ENCODE measurements around the gene FRMD4B.

The FRMD4B gene

GRCh38 chr3:69200384-69201068 lies 185.4 kb downstream of the FRMD4B start:
- peak; percentile 47 for DNase-seq (ENCODE audit: low read depth)

GRCh38 chr3:69199942-69200341 lies 185.9 kb downstream of the FRMD4B start:
- no peak for DNase-seq (ENCODE audit: low read depth)

GRCh38 chr3:69197922-69198530 lies 187.9 kb downstream of the FRMD4B start:
- peak; percentile 52 for DNase-seq (ENCODE audit: low read depth)

- no peak for DNase-seq (ENCODE audit: low read depth)
Observed at GRCh38 chr3:69197455-69197854, 188.4 kb downstream of the FRMD4B start.

GRCh38 chr3:69196876-69197275 lies 189.0 kb downstream of the FRMD4B start:
- DNase-seq (ENCODE audit: low read depth), result no peak

- DNase-seq (ENCODE audit: low read depth), result no peak
Observed at GRCh38 chr3:69194431-69195165, 191.3 kb downstream of the FRMD4B start.

GRCh38 chr3:69193749-69194148 lies 192.1 kb downstream of the FRMD4B start:
- DNase-seq (ENCODE audit: low read depth), result no peak

GRCh38 chr3:69191516-69191915 lies 194.4 kb downstream of the FRMD4B start:
- DNase-seq (ENCODE audit: low read depth), result no peak

- DNase-seq (ENCODE audit: low read depth), result no peak
Observed at GRCh38 chr3:69189487-69189886, 196.4 kb downstream of the FRMD4B start.

GRCh38 chr3:69186575-69187093 lies 199.3 kb downstream of the FRMD4B start:
- no peak for DNase-seq (ENCODE audit: low read depth)

- DNase-seq (ENCODE audit: low read depth), result no peak
Observed at GRCh38 chr3:69182588-69183316, 203.1 kb downstream of the FRMD4B start.

GRCh38 chr3:69181592-69182211 lies 204.2 kb downstream of the FRMD4B start:
- no peak for DNase-seq (ENCODE audit: low read depth)

GRCh38 chr3:69180869-69181591 lies 204.9 kb downstream of the FRMD4B start:
- DNase-seq (ENCODE audit: low read depth), result no peak

- no peak for DNase-seq (ENCODE audit: low read depth)
Observed at GRCh38 chr3:69179740-69180372, 206.0 kb downstream of the FRMD4B start.

GRCh38 chr3:69178838-69179739 lies 206.8 kb downstream of the FRMD4B start:
- DNase-seq (ENCODE audit: low read depth), result no peak

- no peak for DNase-seq (ENCODE audit: low read depth)
Observed at GRCh38 chr3:69178082-69178481, 207.8 kb downstream of the FRMD4B start.

GRCh38 chr3:69174871-69175737 lies 210.8 kb downstream of the FRMD4B start:
- no peak for DNase-seq (ENCODE audit: low read depth)

- no peak for DNase-seq (ENCODE audit: low read depth)
Observed at GRCh38 chr3:69174445-69174844, 211.4 kb downstream of the FRMD4B start.

GRCh38 chr3:69172058-69172457 lies 213.8 kb downstream of the FRMD4B start:
- DNase-seq (ENCODE audit: low read depth), result no peak

Measured in activated T-cell treated with anti-CD3 and anti-CD28 coated beads for 24 hours (primary cell).